Measurements from ENCODE around the gene HAGHL. TPM values are rescaled to one million over a fixed set of nuclear protein-coding genes. Genes with fewer than 3 reads are reported as not detected.

Gene HAGHL
- total and polyA plus RNA-seq, 7 donors: 0.92 to 10.5 (median 3.6) TPM

DNA sequence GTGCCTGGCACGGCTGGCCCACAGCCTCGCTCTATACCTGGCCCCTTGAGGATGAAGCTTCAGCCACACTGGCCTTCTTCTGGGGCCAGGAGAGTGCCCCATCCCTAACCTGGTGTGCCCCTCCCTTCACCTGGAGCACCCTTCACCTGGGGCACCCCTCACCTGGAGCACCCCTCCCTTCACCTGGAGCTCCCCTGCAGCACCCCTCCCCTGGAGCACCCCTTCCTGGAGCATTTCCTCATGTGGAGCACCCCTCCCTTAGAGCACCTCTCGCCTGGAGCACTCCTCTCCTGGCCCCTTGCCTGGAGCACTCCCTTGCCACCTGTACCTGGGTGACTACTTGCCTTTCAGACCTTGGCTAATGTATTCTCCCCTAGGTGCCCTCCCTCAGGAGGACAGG lies 18.9 kb upstream of the HAGHL start:
- no peak overlapping the region for H3K27ac ChIP-seq
- peaks cover 54 to 85% (median 85%) of the 10 kb centered on the region in 3 donors for H3K27me3 ChIP-seq
- no peaks in the 10 kb centered on the region for H3K36me3 ChIP-seq
- no peak overlapping the region for H3K4me3 ChIP-seq
- DNase-seq: no peak
- no peaks in the 10 kb centered on the region for H3K9me3 ChIP-seq
- WGBS, 2 donors: 31 to 53% methylated on average over 3 of the region's 3 CpGs
- intact Hi-C loops (cut with DNase I): no loop called here
- peaks cover 0 to 24% (median 12%) of the 10 kb centered on the region in 4 donors for H3K4me1 ChIP-seq
- TF ChIP-seq POLR2AphosphoS5 (IDR thresholded peaks at IDR 0.05): no peak
- no peak for TF ChIP-seq POLR2A (IDR thresholded peaks at IDR 0.05)
- TF ChIP-seq EP300 (IDR thresholded peaks at IDR 0.05): no peak
- TF ChIP-seq, protein P1, sequence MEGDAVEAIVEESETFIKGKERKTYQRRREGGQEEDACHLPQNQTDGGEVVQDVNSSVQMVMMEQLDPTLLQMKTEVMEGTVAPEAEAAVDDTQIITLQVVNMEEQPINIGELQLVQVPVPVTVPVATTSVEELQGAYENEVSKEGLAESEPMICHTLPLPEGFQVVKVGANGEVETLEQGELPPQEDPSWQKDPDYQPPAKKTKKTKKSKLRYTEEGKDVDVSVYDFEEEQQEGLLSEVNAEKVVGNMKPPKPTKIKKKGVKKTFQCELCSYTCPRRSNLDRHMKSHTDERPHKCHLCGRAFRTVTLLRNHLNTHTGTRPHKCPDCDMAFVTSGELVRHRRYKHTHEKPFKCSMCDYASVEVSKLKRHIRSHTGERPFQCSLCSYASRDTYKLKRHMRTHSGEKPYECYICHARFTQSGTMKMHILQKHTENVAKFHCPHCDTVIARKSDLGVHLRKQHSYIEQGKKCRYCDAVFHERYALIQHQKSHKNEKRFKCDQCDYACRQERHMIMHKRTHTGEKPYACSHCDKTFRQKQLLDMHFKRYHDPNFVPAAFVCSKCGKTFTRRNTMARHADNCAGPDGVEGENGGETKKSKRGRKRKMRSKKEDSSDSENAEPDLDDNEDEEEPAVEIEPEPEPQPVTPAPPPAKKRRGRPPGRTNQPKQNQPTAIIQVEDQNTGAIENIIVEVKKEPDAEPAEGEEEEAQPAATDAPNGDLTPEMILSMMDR (IDR thresholded peaks at IDR 0.05): no peak

DNA sequence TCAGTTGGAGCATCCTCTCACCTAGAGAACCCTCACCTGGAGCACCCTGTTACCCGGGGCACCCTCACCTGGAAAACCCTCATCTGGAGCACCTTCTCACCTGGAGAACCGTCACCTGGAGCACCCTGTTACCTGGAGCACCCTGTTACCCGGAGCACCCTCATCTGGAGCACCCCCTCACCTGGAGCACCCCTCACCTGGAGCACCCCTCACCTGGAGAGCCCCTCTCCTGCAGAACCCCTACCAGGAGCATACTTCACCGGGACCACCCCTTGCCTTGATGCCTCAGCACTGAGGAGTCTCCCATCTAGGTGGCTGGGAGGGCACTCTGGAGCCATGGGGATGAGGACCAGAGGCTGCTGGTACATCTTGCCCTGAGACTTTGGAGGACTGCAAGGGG lies 17.9 kb upstream of the HAGHL start:
- Histone ChIP-seq H3K4me1 (peaks cover 0 to 24% (median 12%) of the 10 kb centered on the region in 4 donors), H3K27me3 (peaks cover 45 to 76% (median 75%) of the 10 kb centered on the region in 3 donors), H3K27ac (no peak overlapping the region), H3K36me3 (no peaks in the 10 kb centered on the region), H3K4me3 (no peak overlapping the region), H3K9me3 (no peaks in the 10 kb centered on the region)
- no peak for TF ChIP-seq POLR2AphosphoS5 (IDR thresholded peaks at IDR 0.05)
- TF ChIP-seq, protein P1 (IDR thresholded peaks at IDR 0.05): no peak
- TF ChIP-seq POLR2A (IDR thresholded peaks at IDR 0.05): no peak
- TF ChIP-seq EP300 (IDR thresholded peaks at IDR 0.05): no peak
- DNase-seq: no peak
- WGBS, 2 donors: 64 to 83% methylated on average over 4 of the region's 4 CpGs
- intact Hi-C loops (cut with DNase I): no loop called here

DNA sequence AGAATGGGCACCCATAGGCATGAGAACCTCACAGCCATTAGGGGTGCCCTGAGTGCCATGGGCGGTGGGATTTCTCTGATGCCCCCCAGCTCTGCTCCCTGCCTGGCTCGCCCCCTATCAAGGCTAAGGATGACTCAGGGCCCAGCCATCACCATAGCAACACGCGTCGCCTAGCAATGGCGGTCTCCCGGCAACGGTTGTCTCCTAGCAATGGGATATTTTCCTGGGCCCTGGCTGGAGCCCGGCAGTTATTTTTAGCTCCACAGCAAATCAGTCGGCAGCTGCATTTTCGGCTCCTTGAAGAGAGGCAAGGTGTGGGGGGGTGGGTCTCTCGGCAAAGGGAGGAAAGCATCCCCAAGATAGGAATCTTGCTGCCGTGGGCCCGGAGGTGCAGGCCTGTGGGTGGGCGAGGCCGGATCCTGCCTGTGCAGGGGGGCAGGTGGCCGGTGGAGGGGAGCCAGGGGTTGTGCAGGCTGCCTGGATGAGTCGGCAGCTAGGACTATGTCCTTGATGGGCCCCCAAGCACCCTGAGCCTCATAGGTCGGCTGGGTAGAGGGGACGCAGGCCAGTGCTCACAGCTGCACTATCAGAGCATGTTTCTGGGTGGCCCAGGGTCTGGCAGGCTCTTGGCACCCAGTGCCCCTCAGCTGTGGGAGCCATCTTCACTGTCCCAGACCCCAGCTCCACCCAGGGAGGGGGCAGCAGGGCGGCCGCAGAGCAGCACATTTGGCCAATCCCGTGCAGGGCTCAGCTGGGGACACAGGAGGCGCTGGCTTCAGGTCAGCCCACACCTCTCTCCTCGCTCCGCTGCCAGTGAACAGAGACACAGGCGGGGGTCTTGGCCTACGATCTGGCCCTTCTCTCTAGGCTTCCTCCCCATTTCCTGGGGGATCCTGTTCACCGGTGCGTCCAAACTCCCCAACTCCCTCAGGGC lies 17.1 kb upstream of the HAGHL start:
- peaks cover 37 to 67% (median 67%) of the 10 kb centered on the region in 3 donors for H3K27me3 ChIP-seq
- H3K9me3 ChIP-seq: no peaks in the 10 kb centered on the region
- peaks cover 0 to 30% (median 18%) of the 10 kb centered on the region in 4 donors for H3K4me1 ChIP-seq
- no peak overlapping the region for H3K4me3 ChIP-seq
- WGBS, 2 donors: 26 to 32% methylated on average over 30 of the region's 30 CpGs
- intact Hi-C loops (cut with DNase I): loop anchor here (2.0 to 5.0 kb wide), 3 partner anchors 77 to 393 kb away; no protein-coding TSS in a partner anchor
- no peak overlapping the region for H3K27ac ChIP-seq
- H3K36me3 ChIP-seq: no peaks in the 10 kb centered on the region
- no peak for DNase-seq
- no peak for TF ChIP-seq POLR2A (IDR thresholded peaks at IDR 0.05)

DNA sequence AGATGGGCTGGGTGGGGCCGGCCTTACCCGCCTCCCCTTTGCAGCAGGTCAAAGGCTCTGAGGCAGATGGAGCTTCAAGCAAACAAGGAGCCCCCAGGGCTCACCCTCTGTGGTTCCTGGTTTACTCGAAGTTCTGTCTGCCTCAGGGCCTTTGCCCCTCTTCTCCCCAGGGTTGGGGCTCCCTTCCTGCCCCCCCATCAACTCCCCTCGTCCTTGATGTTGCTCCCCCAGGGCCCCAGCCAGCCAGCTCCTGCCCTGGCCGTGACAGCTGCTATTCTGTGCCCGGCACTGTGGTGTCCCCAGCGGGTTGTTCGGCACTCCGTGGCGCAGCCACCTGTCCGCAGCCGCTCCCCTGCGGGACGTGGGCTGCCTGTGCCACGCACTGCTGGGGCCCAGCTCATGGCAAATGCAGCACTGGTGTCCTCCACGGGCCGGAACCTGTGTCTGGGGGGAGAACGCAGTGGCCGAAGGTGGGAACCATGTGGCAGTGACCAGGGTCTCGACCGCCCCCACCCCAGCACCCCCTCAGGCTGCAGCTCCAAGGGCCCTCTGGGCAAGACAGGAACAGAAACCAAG lies 16.3 kb upstream of the HAGHL start:
- no peak for DNase-seq
- peaks cover 0 to 31% (median 20%) of the 10 kb centered on the region in 4 donors for H3K4me1 ChIP-seq
- H3K4me3 ChIP-seq: no peak overlapping the region
- no peaks in the 10 kb centered on the region for H3K36me3 ChIP-seq
- intact Hi-C loops (cut with DNase I): loop anchor here (1.0 to 5.0 kb wide), 4 partner anchors 30 to 392 kb away; partner anchors contain the start of gene CIAO3
- whole genome bisulfite sequencing, 2 donors: 55 to 68% methylated on average over 21 of the region's 21 CpGs
- H3K27me3 ChIP-seq: peaks cover 30 to 60% (median 59%) of the 10 kb centered on the region in 3 donors
- TF ChIP-seq EP300 (IDR thresholded peaks at IDR 0.05) (no peak), POLR2A (IDR thresholded peaks at IDR 0.05) (no peak), POLR2AphosphoS5 (IDR thresholded peaks at IDR 0.05) (no peak)
- TF ChIP-seq, protein P1 (IDR thresholded peaks at IDR 0.05): no peak
- no peaks in the 10 kb centered on the region for H3K9me3 ChIP-seq
- H3K27ac ChIP-seq: no peak overlapping the region

DNA sequence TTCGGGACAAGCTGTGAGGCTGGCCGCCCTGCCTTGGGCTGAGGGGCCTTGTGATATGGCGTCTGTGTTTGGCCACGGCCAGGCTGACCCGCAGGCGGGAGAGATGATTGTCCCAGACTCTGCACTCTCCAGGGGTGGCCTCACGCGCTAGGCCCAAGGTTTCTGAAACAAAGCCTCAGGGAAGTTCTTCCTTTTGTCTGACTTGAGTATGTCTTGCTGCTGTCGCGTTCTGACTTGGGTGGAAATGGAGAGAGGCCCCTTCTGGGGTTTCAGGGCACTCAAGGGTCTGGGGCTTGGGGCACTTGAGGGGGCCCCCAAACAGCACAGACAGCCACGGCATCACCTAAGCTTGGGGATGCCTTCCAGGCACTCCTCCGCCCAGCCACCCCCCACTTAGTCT lies 15.8 kb upstream of the HAGHL start:
- no peak overlapping the region for H3K4me3 ChIP-seq
- WGBS, 2 donors: 67 to 78% methylated on average over 12 of the region's 12 CpGs
- H3K27me3 ChIP-seq: peaks cover 27 to 60% (median 56%) of the 10 kb centered on the region in 3 donors
- DNase-seq: no peak
- no peaks in the 10 kb centered on the region for H3K36me3 ChIP-seq
- TF ChIP-seq, protein P1 (IDR thresholded peaks at IDR 0.05): no peak
- no peak for TF ChIP-seq EP300 (IDR thresholded peaks at IDR 0.05)
- TF ChIP-seq POLR2A (IDR thresholded peaks at IDR 0.05): no peak
- no peak for TF ChIP-seq POLR2AphosphoS5 (IDR thresholded peaks at IDR 0.05)
- H3K9me3 ChIP-seq: no peaks in the 10 kb centered on the region
- H3K4me1 ChIP-seq: peaks cover 0 to 34% (median 22%) of the 10 kb centered on the region in 4 donors
- H3K27ac ChIP-seq: no peak overlapping the region
- intact Hi-C loops (cut with DNase I): loop anchor here (1.0 to 5.0 kb wide), 4 partner anchors 29 to 392 kb away; partner anchors contain the start of gene CIAO3
